H1 (cell line): Measurements from ENCODE around the gene CFAP97D1. TPM values are rescaled to one million over a fixed set of nuclear protein-coding genes. Genes with fewer than 3 reads are reported as not detected.

Experiments used
- CTCF ChIA-PET: fragments of 300-600 bp; sonication (Branson Sonifier 250); formaldehyde crosslinking; loops from one replicate; lab custom pipeline; 2021; ENCODE audit not compliant: partially characterized antibody; lab: Charles Lee
- POLR2A ChIA-PET: fragments of 300-600 bp; sonication (Branson Sonifier 250); formaldehyde crosslinking; loops from one replicate; lab custom pipeline; 2021; ENCODE audit warnings: inconsistent platforms; ENCODE audit not compliant: partially characterized antibody; lab: Charles Lee
- DNase-seq, 2 experiments: peaks; one replicate each; pipeline versions ENCODE4 v3.0.0 to v3.0.0-alpha.2; 2010 to 2022; ENCODE audit warnings: low spot score in 2 of 2, low read depth in 1 of 2, mixed read lengths in 1 of 2
- FAIRE-seq: peaks from 2 replicates; lab custom pipeline; 2011; peaks lifted over from hg19 to GRCh38; lab: Jason Lieb, UNC
- H2AFZ ChIP-seq: 2 replicates; pipeline ENCODE4 v1.8.1; 2012; ENCODE audit warnings: low read length, inconsistent platforms
- H2AK5ac ChIP-seq: 2 replicates; pipeline ENCODE4 v1.6.1; 2013; ENCODE audit warnings: low read depth, low read length
- H2BK120ac ChIP-seq: replicated peaks from 2 replicates; pipeline ENCODE3; 2013; ENCODE audit warnings: low read depth, low read length, inconsistent platforms
- H2BK12ac ChIP-seq: 2 replicates; pipeline ENCODE4 v1.6.1; 2013; ENCODE audit warnings: low read depth, low read length
- H2BK15ac ChIP-seq: 2 replicates; pipeline ENCODE4 v1.6.1; 2013; ENCODE audit warnings: low read length
- H2BK20ac ChIP-seq: 2 replicates; pipeline ENCODE4 v1.6.1; 2013; ENCODE audit warnings: low read length
- H2BK5ac ChIP-seq: 2 replicates; pipeline ENCODE4 v1.6.1; 2013; ENCODE audit warnings: low read depth, low read length
- H3K14ac ChIP-seq: 2 replicates; pipeline ENCODE4 v1.6.1; 2013; ENCODE audit warnings: inconsistent platforms; ENCODE audit not compliant: insufficient read length
- H3K18ac ChIP-seq: 2 replicates; pipeline ENCODE4 v1.6.1; 2013; ENCODE audit warnings: low read length; ENCODE audit errors: extremely low read depth
- H3K23ac ChIP-seq: 2 replicates; pipeline ENCODE4 v1.6.1; 2013; ENCODE audit warnings: inconsistent platforms; ENCODE audit not compliant: insufficient read length
- H3K23me2 ChIP-seq: 2 replicates; pipeline ENCODE4 v1.6.1; 2013; ENCODE audit warnings: low read depth, low read length
- H3K27ac ChIP-seq: 2 replicates; pipeline ENCODE4 v1.6.1; 2011; ENCODE audit warnings: low read depth, low read length, inconsistent platforms
- H3K27me3 ChIP-seq, 4 experiments: replicated peaks in 1 of 4; 1 replicate in 1 of 4; 2 replicates in 3 of 4; pipeline versions ENCODE4 v1.6.1 to v1.8.1; 2011 to 2013; ENCODE audit warnings: low read length in 3 of 4, mild to moderate bottlenecking in 3 of 4, inconsistent platforms in 2 of 4, mixed read lengths in 2 of 4, moderate library complexity in 1 of 4; ENCODE audit not compliant: control insufficient read depth in 3 of 4, insufficient read depth in 3 of 4; ENCODE audit errors: extremely low read depth in 1 of 4
- H3K36me3 ChIP-seq, 4 experiments: 2 replicates each; pipeline versions ENCODE4 v1.6.1 to v1.8.1; 2011 to 2013; ENCODE audit warnings: mild to moderate bottlenecking in 4 of 4, low read length in 3 of 4, moderate library complexity in 2 of 4, control low read depth in 1 of 4, inconsistent platforms in 1 of 4; ENCODE audit not compliant: insufficient read depth in 4 of 4, control insufficient read depth in 2 of 4
- H3K4ac ChIP-seq: replicated peaks from 2 replicates; pipeline ENCODE3; 2013; ENCODE audit warnings: low read length, low read depth, mixed read lengths, inconsistent platforms; ENCODE audit not compliant: insufficient read length
- H3K4me1 ChIP-seq, 4 experiments: replicated peaks in 1 of 4; 1 replicate in 1 of 4; 2 replicates in 3 of 4; pipeline versions ENCODE4 v1.6.1 to v1.8.1; 2011 to 2013; ENCODE audit warnings: low read length in 3 of 4, inconsistent platforms in 2 of 4, mixed read lengths in 1 of 4; ENCODE audit not compliant: insufficient read depth in 4 of 4, control insufficient read depth in 3 of 4
- H3K4me2 ChIP-seq, 2 experiments: 2 replicates each; pipeline versions ENCODE4 v1.6.1 to v1.8.1; 2011 to 2013; ENCODE audit warnings: low read depth in 2 of 2, low read length in 2 of 2, control low read depth in 1 of 2, inconsistent platforms in 1 of 2, mild to moderate bottlenecking in 1 of 2; ENCODE audit not compliant: insufficient read depth in 1 of 2
- H3K4me3 ChIP-seq, 4 experiments: fragments of 200-600, 300-600 bp in 1 of 4; sonication (generic), shearing (Covaris generic), sonication (Bioruptor Twin) in 1 of 4; 2 replicates each; pipeline versions ENCODE4 v1.5.1 to v1.8.1; 2011 to 2016; ENCODE audit warnings: low read length in 4 of 4, low read depth in 3 of 4, control low read depth in 2 of 4, inconsistent platforms in 2 of 4, mild to moderate bottlenecking in 2 of 4, mixed read lengths in 1 of 4, moderate library complexity in 1 of 4; ENCODE audit not compliant: insufficient read depth in 2 of 4; ENCODE audit errors: extremely low read depth in 1 of 4
- H3K56ac ChIP-seq: replicated peaks from 2 replicates; pipeline ENCODE3; 2013; ENCODE audit warnings: low read depth, mild to moderate bottlenecking, mixed read lengths, low read length, inconsistent platforms; ENCODE audit not compliant: insufficient read length
- H3K79me1 ChIP-seq: 2 replicates; pipeline ENCODE4 v1.6.1; 2013; ENCODE audit warnings: low read depth, low read length, control low read depth
- H3K79me2 ChIP-seq, 2 experiments: 2 replicates each; pipeline versions ENCODE4 v1.6.1 to v1.8.1; 2012 to 2013; ENCODE audit warnings: low read length in 2 of 2, mild to moderate bottlenecking in 2 of 2, inconsistent platforms in 1 of 2; ENCODE audit not compliant: insufficient read depth in 2 of 2, control insufficient read depth in 1 of 2
- H3K9ac ChIP-seq, 4 experiments: replicated peaks in 1 of 4; 1 replicate in 1 of 4; 2 replicates in 3 of 4; pipeline versions ENCODE4 v1.6.1 to v1.8.1; 2011 to 2013; ENCODE audit warnings: low read depth in 3 of 4, low read length in 3 of 4, control low read depth in 2 of 4, mild to moderate bottlenecking in 2 of 4, moderate library complexity in 2 of 4, inconsistent platforms in 1 of 4; ENCODE audit errors: extremely low read depth in 1 of 4
- H3K9me3 ChIP-seq, 2 experiments: 2 replicates each; pipeline versions ENCODE4 v1.6.1 to v1.8.1; 2012 to 2013; ENCODE audit warnings: mild to moderate bottlenecking in 2 of 2, moderate library complexity in 2 of 2, control low read depth in 1 of 2, inconsistent platforms in 1 of 2, low read depth in 1 of 2, low read length in 1 of 2, mixed read lengths in 1 of 2; ENCODE audit not compliant: insufficient read depth in 2 of 2
- H4K20me1 ChIP-seq, 2 experiments: replicated peaks in 1 of 2; 2 replicates each; pipeline versions ENCODE3 to v1.8.1; 2011 to 2013; ENCODE audit warnings: inconsistent platforms in 2 of 2, low read length in 2 of 2, mild to moderate bottlenecking in 1 of 2; ENCODE audit not compliant: insufficient read depth in 2 of 2, control insufficient read depth in 1 of 2
- H4K5ac ChIP-seq: 2 replicates; pipeline ENCODE4 v1.6.1; 2013; ENCODE audit warnings: low read length, low read depth, mixed read lengths, inconsistent platforms; ENCODE audit not compliant: insufficient read length
- H4K8ac ChIP-seq: 2 replicates; pipeline ENCODE4 v1.8.0; 2013; ENCODE audit warnings: mild to moderate bottlenecking, moderate library complexity, low read length, inconsistent platforms; ENCODE audit not compliant: insufficient read depth; ENCODE audit errors: extremely low read depth
- H4K91ac ChIP-seq: replicated peaks from 2 replicates; pipeline ENCODE3; 2013; ENCODE audit warnings: low read length, mixed read lengths, inconsistent platforms; ENCODE audit not compliant: insufficient read length
- CTCF ChIP-seq, 3 experiments: IDR thresholded peaks; 1 replicate in 2 of 3; 2 replicates in 1 of 3; pipeline versions ENCODE4 v1.5.1 to v1.6.1; 2011; ENCODE audit warnings: low read length in 3 of 3, mild to moderate bottlenecking in 3 of 3, inconsistent platforms in 2 of 3, low read depth in 1 of 3, moderate library complexity in 1 of 3; ENCODE audit not compliant: insufficient read depth in 1 of 3; ENCODE audit errors: control extremely low read depth in 1 of 3
- KDM4A ChIP-seq: IDR thresholded peaks from one replicate; pipeline ENCODE4 v1.7.1; 2012; ENCODE audit warnings: low read depth, mild to moderate bottlenecking, moderate library complexity, low read length, inconsistent platforms; ENCODE audit not compliant: severe bottlenecking
- POLR2AphosphoS5 ChIP-seq: IDR thresholded peaks from 2 replicates; pipeline ENCODE4 v1.6.1; 2011; ENCODE audit warnings: low read depth, low read length
- WGBS, 2 experiments: shearing (Covaris generic) in 1 of 2; methylation state at CpG; one replicate each; pipeline versions ENCODE4 v1.1.6 to v1.1.7; 2013 to 2015; ENCODE audit warnings: low lambda C conversion rate in 2 of 2, mixed read lengths in 2 of 2, inconsistent platforms in 1 of 2, low coverage in 1 of 2, missing lambda C conversion rate in 1 of 2; ENCODE audit not compliant: insufficient replicate concordance in 2 of 2, insufficient coverage in 1 of 2, insufficient read length in 1 of 2; ENCODE audit errors: extremely low coverage in 1 of 2, missing lambda C conversion rate in 1 of 2; 5-methylcytosine and 5-hydroxymethylcytosine counted together
- polyA plus RNA-seq, 7 experiments: library from polyadenylated mRNA; depleted of rRNA in 3 of 7; stranded (reverse) in 5 of 7; unstranded in 2 of 7; fragments of >200 nt in 5 of 7; fragments of 200-250 nt in 2 of 7; gene quantifications; 1 replicate in 5 of 7; 2 replicates in 1 of 7; 4 replicates in 1 of 7; pipeline versions ENCODE4 v1.2.1 to v1.2.3, GENCODE V29; 2011 to 2013; ENCODE audit warnings: missing spikeins in 2 of 7, mixed read lengths in 2 of 7
- total RNA-seq: library from RNA; stranded (reverse); fragmentation: NEBNext Ultra II Directional; extraction: Animal tissue kit (Norgen Biotek cat#: 25700); gene quantifications from 2 replicates; pipeline ENCODE4 v1.2.1, GENCODE V29; 2021

CFAP97D1 gene
- total and polyA plus RNA-seq, 2 of the 8 experiments (the other 6 are each of a cell fraction or from before 2014, with no cell fraction given), result 0.02 to 0.07 TPM

- peak overlapping the region in 3 of 4 experiments; percentile 89 to 97 (median 94); a peak in 5 of 7 replicates for H3K9ac ChIP-seq
- DNase-seq, result no peak
Measured at GRCh38 chr17:43779145-43780125, 800 bp upstream of the CFAP97D1 start.

More at GRCh38 chr17:43779145-43780125, 800 bp upstream of the CFAP97D1 start:
- CTCF ChIA-PET, result interaction anchor here (0.9 to 1.6 kb wide), 5 partner anchors 11 to 135 kb away, joined by 3 to 7 read pairs (median 3); partner anchors contain the start of gene CD300LG
- Histone ChIP-seq H2AFZ (no peak overlapping the region; the same call in 1 of the 2 replicates), H3K27ac (no peak overlapping the region), H2BK5ac (no peak overlapping the region), H4K5ac (no peak overlapping the region), H3K23me2 (no peaks in the 10 kb centered on the region), H2BK15ac (no peak overlapping the region), H3K9me3 (no peaks in the 10 kb centered on the region), H3K4me3 (peak overlapping the region; percentile 56 to 97 (median 80)), H2BK20ac (no peak overlapping the region), H3K79me2 (peaks cover 0 to 5% of the 10 kb centered on the region in 2 experiments; a peak in 2 of 4 replicates), H3K4me1 (peaks cover 0 to 6% (median 4%) of the 10 kb centered on the region in 4 experiments; a peak in 5 of 7 replicates), H3K14ac (no peak overlapping the region), H3K18ac (0 out of 2 replicates have a peak overlapping the region, but pooled peaks have one; percentile 27), H4K8ac (no peak overlapping the region), H3K56ac (no peak overlapping the region), H2BK120ac (no peak overlapping the region), H3K4me2 (peak overlapping the region; percentile 63 to 64), H3K27me3 (peaks cover 0 to 7% (median 6%) of the 10 kb centered on the region in 4 experiments; a peak in 6 of 7 replicates), H3K23ac (no peak overlapping the region), H4K20me1 (peaks cover 2 to 4% of the 10 kb centered on the region in 2 experiments), H4K91ac (no peak overlapping the region), H3K4ac (no peak overlapping the region), H2BK12ac (peak overlapping the region; percentile 51; the same call in 1 of the 2 replicates), H2AK5ac (no peak overlapping the region), H3K79me1 (peaks cover 3% of the 10 kb centered on the region; the same call in 1 of the 2 replicates), H3K36me3 (peaks cover 0 to 2% (median under 1%) of the 10 kb centered on the region in 4 experiments; a peak in 5 of 8 replicates)
- TF ChIP-seq KDM4A, result no peak
- TF ChIP-seq POLR2AphosphoS5, result 0 out of 2 replicates have a peak, but pooled peaks have one; percentile 1
- 0 out of 4 replicates have a peak, but pooled peaks of 1 of the 3 experiments have one; percentile 1 for TF ChIP-seq CTCF (IDR thresholded peaks at IDR 0.05; ENCODE audit: control extremely low read depth in 1 of 3, insufficient read depth in 1 of 3, low read depth in 1 of 3, low read length in 3 of 3)
- WGBS, 2 experiments, result 10% methylated on average over 26 of the region's 26 CpGs; no CpG with 5 or more reads in 1 of the 2 experiments
- no peak for FAIRE-seq
- POLR2A ChIA-PET, result interaction anchor here (0.7 to 1.6 kb wide), 7 partner anchors 10 to 208 kb away, joined by 3 to 4 read pairs (median 3); no protein-coding TSS in a partner anchor
